IPS-20b (cell line): ENCODE data around the gene MPPED2.
A peak's percentile ranks its signal among the peaks of the same experiment; 100 is the strongest.

ENCODE experiments used
- H3K27ac ChIP-seq: one replicate; pipeline ENCODE4 v1.5.1; 2013; ENCODE audit warnings: low read length
- H3K27me3 ChIP-seq: 2 replicates; pipeline ENCODE4 v1.6.1; 2013; ENCODE audit warnings: mild to moderate bottlenecking, low read length, inconsistent platforms; ENCODE audit not compliant: insufficient read depth
- H3K36me3 ChIP-seq: 2 replicates; pipeline ENCODE4 v1.6.1; 2013; ENCODE audit warnings: low read depth, mild to moderate bottlenecking, inconsistent platforms, low read length, moderate library complexity; ENCODE audit not compliant: insufficient read depth
- H3K4me1 ChIP-seq: 2 replicates; pipeline ENCODE4 v1.6.1; 2013; ENCODE audit warnings: mild to moderate bottlenecking, control low read depth, inconsistent platforms, low read length, moderate library complexity; ENCODE audit not compliant: insufficient read depth
- H3K4me3 ChIP-seq: 2 replicates; pipeline ENCODE4 v1.5.1; 2013; ENCODE audit warnings: mild to moderate bottlenecking, low read length, inconsistent platforms
- H3K9ac ChIP-seq: 2 replicates; pipeline ENCODE4 v1.6.1; 2013; ENCODE audit warnings: low read depth, mild to moderate bottlenecking, inconsistent platforms, low read length, moderate library complexity
- H3K9me3 ChIP-seq: 2 replicates; pipeline ENCODE4 v1.6.1; 2013; ENCODE audit warnings: mild to moderate bottlenecking, low read depth, low read length, inconsistent platforms; ENCODE audit not compliant: insufficient read depth

Gene MPPED2

DNA sequence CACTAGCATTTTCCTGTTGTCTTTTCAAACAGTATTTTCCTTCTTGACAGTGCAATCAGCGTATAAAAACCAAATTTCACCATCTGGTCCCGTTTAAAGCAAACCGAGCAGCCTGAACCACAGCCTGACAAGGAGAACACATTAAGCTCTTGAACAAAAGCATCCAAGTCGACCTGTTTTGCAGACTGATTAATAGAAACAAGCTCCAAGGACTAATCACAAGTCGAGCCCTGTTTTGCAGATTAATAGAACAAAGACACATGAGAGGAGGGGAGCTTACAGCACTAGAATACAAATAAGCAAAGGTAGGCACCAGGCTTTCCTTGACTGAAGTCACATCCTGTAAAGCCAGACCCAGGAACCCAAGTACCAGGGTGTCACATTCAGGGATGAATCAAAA is 104.8 kb downstream of the MPPED2 start:
- H3K27ac ChIP-seq: peak overlapping the region; percentile 22
- peaks cover 39% of the 10 kb centered on the region for H3K4me1 ChIP-seq
- H3K4me3 ChIP-seq: peak overlapping the region; percentile 12; the same call in 1 of the 2 replicates
- no peaks in the 10 kb centered on the region for H3K27me3 ChIP-seq
- H3K9ac ChIP-seq: peak overlapping the region; percentile 11; the same call in 1 of the 2 replicates
- H3K36me3 ChIP-seq: no peaks in the 10 kb centered on the region
- no peaks in the 10 kb centered on the region for H3K9me3 ChIP-seq

DNA sequence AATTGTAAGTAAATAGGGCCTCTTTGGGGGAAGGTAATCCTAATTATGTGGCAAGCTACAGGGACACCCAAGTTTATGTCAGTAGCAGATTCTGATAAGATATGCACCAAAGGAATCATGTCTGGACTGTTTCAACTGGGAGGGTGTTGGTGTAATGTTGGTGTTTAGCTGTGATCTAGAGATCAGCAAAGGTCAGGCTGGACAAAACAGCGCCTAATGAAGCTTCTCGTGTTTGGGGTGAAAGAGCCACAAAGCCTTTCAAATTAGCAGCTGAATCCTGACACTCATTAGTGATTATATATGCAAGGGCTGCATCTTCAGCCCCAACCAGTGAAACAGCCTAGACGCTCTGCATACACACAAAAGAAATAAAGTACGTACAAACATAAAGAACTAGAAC is 106.3 kb downstream of the MPPED2 start:
- Histone ChIP-seq H3K4me1 (peaks cover 39% of the 10 kb centered on the region), H3K9me3 (no peaks in the 10 kb centered on the region), H3K36me3 (no peaks in the 10 kb centered on the region), H3K27me3 (no peaks in the 10 kb centered on the region), H3K4me3 (peak overlapping the region; percentile 21), H3K9ac (peak overlapping the region; percentile 29; the same call in 1 of the 2 replicates), H3K27ac (peak overlapping the region; percentile 62)

DNA sequence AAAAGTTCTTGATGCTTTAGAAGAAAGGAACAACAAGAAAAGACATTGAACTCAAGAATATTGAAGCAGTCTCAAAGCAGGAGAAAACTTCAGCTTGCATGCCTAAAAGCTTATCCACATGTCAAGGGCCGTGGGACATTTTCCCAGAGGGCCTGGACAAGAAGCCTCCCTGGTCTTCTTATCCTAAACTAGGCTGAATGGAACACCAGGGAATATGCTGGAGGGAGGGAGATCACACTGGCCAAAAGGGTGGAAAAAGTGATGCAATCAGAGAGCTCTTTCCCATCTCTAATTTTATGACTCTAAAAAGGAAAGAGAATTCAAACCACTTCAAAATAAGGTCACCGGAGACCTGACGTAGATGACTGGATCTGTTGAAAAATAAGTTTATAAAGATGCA is 107.2 kb downstream of the MPPED2 start:
- H3K9ac ChIP-seq: no peak overlapping the region; the same call in 1 of the 2 replicates
- no peak overlapping the region for H3K4me3 ChIP-seq

DNA sequence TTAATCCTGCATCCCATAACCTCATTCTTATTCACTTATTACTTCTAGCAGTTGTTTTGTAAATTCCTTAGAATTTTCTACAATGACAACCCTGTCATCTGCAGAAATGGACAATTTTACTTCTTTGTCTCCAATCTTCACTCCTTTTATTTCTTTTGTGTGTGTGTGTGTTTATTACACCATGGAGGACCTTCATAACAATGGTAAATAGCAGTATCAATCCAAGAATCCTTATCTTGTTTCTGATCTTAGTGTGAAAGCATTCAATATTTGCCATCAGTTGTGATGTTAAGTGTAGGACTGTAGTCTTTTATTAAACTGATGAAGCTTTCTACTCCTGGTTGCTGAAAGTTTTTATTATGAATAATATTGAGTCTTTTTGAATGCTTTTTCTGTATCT is 109.1 kb downstream of the MPPED2 start:
- Histone ChIP-seq H3K4me1 (peaks cover 34% of the 10 kb centered on the region), H3K27me3 (no peaks in the 10 kb centered on the region)

More for the DNA sequence above, 107.2 kb downstream of the MPPED2 start:
- no peaks in the 10 kb centered on the region for H3K9me3 ChIP-seq
- H3K36me3 ChIP-seq: no peaks in the 10 kb centered on the region
- no peaks in the 10 kb centered on the region for H3K27me3 ChIP-seq
- H3K4me1 ChIP-seq: peaks cover 39% of the 10 kb centered on the region
- no peak overlapping the region for H3K27ac ChIP-seq

DNA sequence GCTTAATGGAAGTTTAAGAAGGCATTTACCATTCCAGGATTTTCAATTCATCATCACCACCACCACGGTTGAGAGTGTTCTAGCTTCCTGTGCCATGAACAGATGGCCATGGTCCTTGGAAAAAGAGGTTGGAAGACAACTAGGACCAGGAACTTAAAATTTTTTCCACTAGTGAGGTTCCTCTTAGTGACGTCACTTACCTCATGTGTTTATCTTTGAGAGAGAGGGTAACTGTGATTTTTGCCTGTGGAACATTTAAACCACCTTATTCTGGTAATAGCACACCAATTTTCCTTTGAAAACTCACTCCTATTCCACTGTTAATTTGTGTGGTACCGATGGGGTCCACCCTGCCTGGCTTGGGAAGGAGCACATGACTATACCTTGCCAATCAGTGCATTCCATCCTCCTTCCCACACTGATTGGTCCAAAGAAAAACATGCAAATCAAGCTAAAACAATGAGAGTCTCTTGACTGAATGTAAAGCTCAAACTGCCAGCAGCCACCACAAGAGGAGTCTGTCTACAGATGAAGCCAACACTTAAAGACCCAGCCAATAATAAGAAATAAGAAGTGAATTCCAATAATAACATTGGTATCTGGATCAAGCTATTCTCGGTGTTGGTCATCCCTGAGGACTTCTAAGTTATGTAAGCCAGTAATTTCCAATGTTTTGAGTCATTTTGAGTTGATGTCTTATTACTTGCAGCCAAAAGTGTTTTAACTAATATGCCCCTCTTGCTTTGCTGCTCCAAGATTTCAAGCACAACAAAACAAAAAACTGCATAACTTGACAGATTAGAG is 111.8 kb downstream of the MPPED2 start:
- no peak overlapping the region for H3K9ac ChIP-seq
- no peak overlapping the region for H3K27ac ChIP-seq
- H3K36me3 ChIP-seq: no peaks in the 10 kb centered on the region
- H3K4me3 ChIP-seq: no peak overlapping the region
- H3K4me1 ChIP-seq: peaks cover 9% of the 10 kb centered on the region; the same call in 1 of the 2 replicates
- H3K9me3 ChIP-seq: no peaks in the 10 kb centered on the region
- H3K27me3 ChIP-seq: no peaks in the 10 kb centered on the region

More for the DNA sequence above, 109.1 kb downstream of the MPPED2 start:
- Histone ChIP-seq H3K9ac (no peak overlapping the region), H3K9me3 (no peaks in the 10 kb centered on the region), H3K27ac (no peak overlapping the region), H3K36me3 (no peaks in the 10 kb centered on the region), H3K4me3 (no peak overlapping the region)

DNA sequence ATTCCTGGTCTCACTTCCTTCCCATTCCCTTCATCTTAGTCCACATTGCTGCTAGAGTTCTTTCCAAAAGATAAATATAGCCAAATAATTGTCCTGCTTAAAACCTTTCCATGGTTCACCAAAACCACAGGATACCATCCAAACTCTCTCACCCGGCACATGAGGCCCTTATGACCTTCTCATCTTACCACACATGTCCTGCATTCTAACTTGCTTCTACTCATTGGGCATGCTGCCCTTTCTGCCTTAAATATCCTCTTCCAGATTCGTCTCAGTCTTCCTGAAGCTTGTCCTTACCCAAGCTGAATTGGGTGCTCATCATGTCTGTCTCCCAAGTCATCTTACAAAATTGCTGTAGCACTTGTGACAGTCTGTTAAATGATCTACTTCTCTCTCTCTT is 114.9 kb downstream of the MPPED2 start:
- H3K27me3 ChIP-seq: no peaks in the 10 kb centered on the region
- no peaks in the 10 kb centered on the region for H3K36me3 ChIP-seq
- H3K4me1 ChIP-seq: peaks cover 2% of the 10 kb centered on the region; the same call in 1 of the 2 replicates
- no peak overlapping the region for H3K27ac ChIP-seq
- H3K4me3 ChIP-seq: no peak overlapping the region
- no peaks in the 10 kb centered on the region for H3K9me3 ChIP-seq
- H3K9ac ChIP-seq: no peak overlapping the region

DNA sequence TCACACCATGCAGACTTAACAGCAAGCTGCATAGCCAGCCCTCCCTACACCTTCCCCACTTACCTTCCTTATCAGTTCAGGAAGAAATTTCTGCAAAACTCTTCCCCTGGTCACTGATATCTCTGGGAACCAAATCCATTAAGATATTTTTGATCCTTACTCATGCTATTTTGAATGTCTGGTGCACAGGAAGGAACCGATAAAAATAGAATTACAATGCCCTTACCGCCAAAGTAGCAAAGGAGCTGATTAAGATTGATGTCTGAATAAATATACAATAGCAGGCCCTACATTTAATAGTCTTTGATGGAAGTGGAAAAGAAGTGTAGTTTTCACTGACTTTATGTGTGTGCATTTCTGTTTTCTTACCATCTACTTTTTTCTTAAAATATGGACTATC is 117.3 kb downstream of the MPPED2 start:
- Histone ChIP-seq H3K27me3 (no peaks in the 10 kb centered on the region), H3K4me1 (peaks cover 2% of the 10 kb centered on the region; the same call in 1 of the 2 replicates), H3K36me3 (no peaks in the 10 kb centered on the region), H3K27ac (no peak overlapping the region), H3K9me3 (no peaks in the 10 kb centered on the region), H3K4me3 (no peak overlapping the region), H3K9ac (no peak overlapping the region)

DNA sequence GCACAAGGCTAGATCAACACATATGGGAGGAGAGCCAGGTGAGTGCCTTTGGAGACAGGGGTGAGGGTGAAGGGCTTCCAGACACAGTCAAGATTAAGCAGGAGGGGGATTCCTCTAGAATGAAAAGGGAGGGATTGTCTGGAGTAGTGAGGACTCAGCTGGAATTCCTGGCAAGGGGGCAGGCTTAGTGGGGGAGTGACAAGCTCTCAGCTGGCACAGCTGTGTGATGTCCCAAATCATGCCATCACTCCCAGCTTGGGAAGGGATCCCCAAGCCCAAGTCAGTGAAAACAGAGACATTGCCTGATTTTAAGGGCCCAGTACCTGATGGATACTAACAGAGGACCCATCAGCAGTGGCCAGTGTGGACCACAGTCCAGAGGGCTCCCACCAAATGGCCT is 119.0 kb downstream of the MPPED2 start:
- no peak overlapping the region for H3K9ac ChIP-seq
- H3K27ac ChIP-seq: no peak overlapping the region
- H3K36me3 ChIP-seq: no peaks in the 10 kb centered on the region
- peaks cover 15% of the 10 kb centered on the region; the same call in 1 of the 2 replicates for H3K4me1 ChIP-seq
- H3K27me3 ChIP-seq: no peaks in the 10 kb centered on the region
- H3K9me3 ChIP-seq: no peaks in the 10 kb centered on the region
- no peak overlapping the region for H3K4me3 ChIP-seq

DNA sequence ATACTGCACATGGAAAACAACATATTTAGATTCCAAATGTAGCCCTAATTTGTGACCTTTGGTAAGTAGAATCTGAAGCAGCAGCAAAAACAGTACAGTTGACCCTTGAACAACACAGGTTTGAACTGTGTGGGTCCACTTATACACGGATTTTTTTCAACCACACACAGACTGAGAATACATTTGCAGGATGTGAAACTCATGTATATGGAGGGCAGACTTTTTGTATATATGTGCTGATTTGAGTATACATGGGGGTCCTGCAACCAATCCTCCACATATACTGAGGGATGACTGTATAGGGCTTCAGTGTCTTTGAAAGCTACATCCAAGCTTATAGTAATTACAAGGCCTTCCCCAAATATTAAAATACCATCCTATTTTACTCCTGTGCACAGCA is 120.5 kb downstream of the MPPED2 start:
- Histone ChIP-seq H3K9me3 (no peaks in the 10 kb centered on the region), H3K4me3 (no peak overlapping the region), H3K4me1 (peaks cover 22% of the 10 kb centered on the region; the same call in 1 of the 2 replicates), H3K36me3 (no peaks in the 10 kb centered on the region), H3K27me3 (no peaks in the 10 kb centered on the region), H3K9ac (no peak overlapping the region), H3K27ac (no peak overlapping the region)

DNA sequence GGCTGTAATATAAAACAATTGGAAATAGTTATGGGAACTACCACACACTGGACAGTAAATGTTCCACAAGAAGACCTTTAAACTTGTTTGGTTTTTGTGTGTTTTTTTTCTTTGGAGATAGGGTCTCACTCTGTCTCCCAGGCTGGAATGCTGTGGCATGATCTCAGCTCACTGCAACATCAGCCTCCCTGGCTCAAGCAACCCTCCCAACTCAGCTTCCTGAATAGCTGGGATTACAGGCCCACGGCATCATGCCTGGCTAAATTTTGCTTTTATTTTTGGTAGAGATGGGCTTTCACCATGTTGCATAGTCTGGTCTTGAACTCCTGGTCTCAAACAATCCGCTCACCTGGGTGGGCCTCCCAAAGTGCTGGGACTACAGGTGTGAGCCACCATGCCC is 121.0 kb downstream of the MPPED2 start:
- Histone ChIP-seq H3K4me1 (peaks cover 22% of the 10 kb centered on the region; the same call in 1 of the 2 replicates), H3K9me3 (no peaks in the 10 kb centered on the region), H3K4me3 (no peak overlapping the region), H3K9ac (no peak overlapping the region), H3K36me3 (no peaks in the 10 kb centered on the region), H3K27me3 (no peaks in the 10 kb centered on the region), H3K27ac (no peak overlapping the region)

DNA sequence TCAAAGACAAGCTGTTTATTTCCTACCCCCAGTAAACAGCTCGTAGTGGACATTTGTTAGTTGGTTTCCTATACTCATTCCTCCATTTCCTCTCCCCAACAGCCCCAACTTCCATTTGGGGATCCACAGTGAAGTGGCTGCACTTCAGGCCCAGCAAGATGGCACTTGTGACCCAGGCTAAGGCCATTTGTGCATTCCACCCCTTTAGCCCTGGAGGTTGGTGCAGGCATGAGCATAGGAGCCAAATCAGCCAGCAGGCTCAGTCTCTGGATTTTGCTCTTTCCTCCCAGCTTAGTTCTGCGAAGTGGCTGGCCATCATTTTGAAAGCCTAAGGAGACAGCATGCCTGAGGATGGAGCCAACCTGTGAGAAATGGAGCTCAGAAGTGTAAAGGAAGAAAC is 122.9 kb downstream of the MPPED2 start:
- H3K4me1 ChIP-seq: peaks cover 22% of the 10 kb centered on the region; the same call in 1 of the 2 replicates
- H3K27ac ChIP-seq: no peak overlapping the region

DNA sequence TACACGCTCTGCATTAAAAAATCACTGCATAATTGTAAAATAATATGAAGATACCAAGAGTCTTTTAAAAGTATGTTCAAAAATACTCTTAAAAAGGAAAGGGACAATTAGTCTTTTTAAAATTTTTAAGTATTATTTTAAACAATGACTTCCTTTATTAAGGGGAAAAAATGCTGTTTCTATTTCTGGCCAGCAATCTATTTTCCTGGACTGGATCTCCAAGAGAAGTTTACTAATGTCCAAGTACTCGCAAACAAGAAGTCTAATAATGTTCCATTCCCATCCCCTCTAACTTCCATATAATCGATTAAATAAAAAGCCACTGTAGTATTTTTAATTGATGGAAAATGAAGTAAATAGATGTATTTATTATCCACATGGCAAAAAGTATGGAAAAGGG is 123.7 kb downstream of the MPPED2 start:
- H3K9ac ChIP-seq: no peak overlapping the region
- H3K4me1 ChIP-seq: peaks cover 22% of the 10 kb centered on the region; the same call in 1 of the 2 replicates
- no peaks in the 10 kb centered on the region for H3K36me3 ChIP-seq
- no peak overlapping the region for H3K4me3 ChIP-seq
- H3K27me3 ChIP-seq: no peaks in the 10 kb centered on the region
- H3K9me3 ChIP-seq: no peaks in the 10 kb centered on the region
- H3K27ac ChIP-seq: no peak overlapping the region

More for the DNA sequence above, 122.9 kb downstream of the MPPED2 start:
- Histone ChIP-seq H3K36me3 (no peaks in the 10 kb centered on the region), H3K9ac (no peak overlapping the region), H3K27me3 (no peaks in the 10 kb centered on the region), H3K9me3 (no peaks in the 10 kb centered on the region), H3K4me3 (no peak overlapping the region)
